B cell (primary cell): Measurements from ENCODE around the gene MBNL2.

Experiments used
- EZH2 ChIP-seq: IDR thresholded peaks from 2 replicates; pipeline ENCODE4 v1.6.1; 2012; ENCODE audit warnings: borderline replicate concordance, low read depth, mild to moderate bottlenecking, moderate library complexity, low read length; ENCODE audit not compliant: insufficient read depth, poor library complexity, severe bottlenecking
- TF ChIP-seq, protein P1 (sequence below): fragments of 200-600 bp; IDR thresholded peaks from one replicate; pipeline ENCODE4 v1.8.0; 2022; ENCODE audit warnings: antibody characterized with exemption, mild to moderate bottlenecking

DNA sequence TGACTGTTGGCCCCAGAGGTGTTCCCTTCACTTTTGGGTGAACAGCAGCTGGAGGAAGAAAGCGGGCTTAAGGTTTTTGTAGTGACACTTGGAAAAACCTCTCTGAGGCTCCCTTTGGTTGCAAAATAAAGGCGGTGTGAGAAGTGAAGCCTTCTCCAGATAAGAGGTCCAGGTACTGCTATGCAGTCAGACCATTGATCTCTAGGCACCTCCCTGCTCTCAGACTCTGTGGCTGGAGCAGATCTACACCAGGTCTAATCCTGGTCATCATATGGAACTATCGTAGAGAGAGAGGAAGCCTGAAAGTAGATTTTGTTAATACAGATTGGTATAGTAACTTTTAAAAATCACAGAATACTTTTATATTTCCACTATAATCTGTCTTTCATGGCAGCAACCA lies 47.5 kb downstream of the MBNL2 start:
- TF ChIP-seq, protein P1, sequence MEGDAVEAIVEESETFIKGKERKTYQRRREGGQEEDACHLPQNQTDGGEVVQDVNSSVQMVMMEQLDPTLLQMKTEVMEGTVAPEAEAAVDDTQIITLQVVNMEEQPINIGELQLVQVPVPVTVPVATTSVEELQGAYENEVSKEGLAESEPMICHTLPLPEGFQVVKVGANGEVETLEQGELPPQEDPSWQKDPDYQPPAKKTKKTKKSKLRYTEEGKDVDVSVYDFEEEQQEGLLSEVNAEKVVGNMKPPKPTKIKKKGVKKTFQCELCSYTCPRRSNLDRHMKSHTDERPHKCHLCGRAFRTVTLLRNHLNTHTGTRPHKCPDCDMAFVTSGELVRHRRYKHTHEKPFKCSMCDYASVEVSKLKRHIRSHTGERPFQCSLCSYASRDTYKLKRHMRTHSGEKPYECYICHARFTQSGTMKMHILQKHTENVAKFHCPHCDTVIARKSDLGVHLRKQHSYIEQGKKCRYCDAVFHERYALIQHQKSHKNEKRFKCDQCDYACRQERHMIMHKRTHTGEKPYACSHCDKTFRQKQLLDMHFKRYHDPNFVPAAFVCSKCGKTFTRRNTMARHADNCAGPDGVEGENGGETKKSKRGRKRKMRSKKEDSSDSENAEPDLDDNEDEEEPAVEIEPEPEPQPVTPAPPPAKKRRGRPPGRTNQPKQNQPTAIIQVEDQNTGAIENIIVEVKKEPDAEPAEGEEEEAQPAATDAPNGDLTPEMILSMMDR, result no peak
- TF ChIP-seq EZH2, result no peak
